HepG2 (cell line): ENCODE measurements around the gene LHFPL6. TPM values are rescaled to one million over a fixed set of nuclear protein-coding genes. Genes with fewer than 3 reads are reported as not detected.

Experiments
- ATAC-seq: fragments of 200-7000 bp; cut with Tn5 transposase; 3 replicates; pipeline ENCODE4 v1.9.1; 2020; ENCODE audit warnings: mild to moderate bottlenecking, moderate library complexity
- BruUV-seq: library from RNA; stranded (reverse); fragments of 400-500 nt; replicated peaks from 2 replicates; lab custom pipeline; 2021; lab: Mats Ljungman, UMichigan
- CTCF ChIA-PET: fragments of 300-600 bp; formaldehyde crosslinking; extraction: SDS; loops from one replicate; lab custom pipeline; 2021; ENCODE audit warnings: low total read pairs, inconsistent platforms, low intra/inter-chr PET ratio; lab: Yijun Ruan, JAX
- POLR2A ChIA-PET: fragments of 350-600 bp; sonication (Branson Sonifier 250); formaldehyde crosslinking; loops from one replicate; lab custom pipeline; 2020; ENCODE audit warnings: antibody characterized with exemption, inconsistent platforms; lab: Yijun Ruan, JAX
- DNase-seq: peaks from one replicate; pipeline ENCODE4 v3.0.0-alpha.2; 2015; ENCODE audit warnings: low spot score
- FAIRE-seq: peaks from 3 replicates; lab custom pipeline; 2011; peaks lifted over from hg19 to GRCh38; lab: Jason Lieb, UNC
- H2AFZ ChIP-seq: one replicate; pipeline ENCODE4 v1.6.1; 2011; ENCODE audit warnings: low read length, inconsistent platforms
- H3K27ac ChIP-seq: fragments of 300-600 bp; 3 replicates; pipeline ENCODE4 v1.8.0; 2011; ENCODE audit warnings: mixed run types, mild to moderate bottlenecking, mixed read lengths, low read length, inconsistent platforms; ENCODE audit not compliant: insufficient read depth; ENCODE audit errors: extremely low read length
- H3K27me3 ChIP-seq, 2 experiments: fragments of 200-600 bp in 1 of 2; 2 replicates in 1 of 2; 3 replicates in 1 of 2; pipeline versions ENCODE4 v1.6.0 to v1.8.0; 2011; ENCODE audit warnings: low read length in 2 of 2, mild to moderate bottlenecking in 2 of 2, moderate library complexity in 2 of 2, inconsistent platforms in 1 of 2; ENCODE audit not compliant: insufficient read depth in 2 of 2, control insufficient read depth in 1 of 2
- H3K36me3 ChIP-seq, 2 experiments: fragments of 200-600 bp in 1 of 2; replicated peaks in 1 of 2; 2 replicates in 1 of 2; 3 replicates in 1 of 2; pipeline versions ENCODE4 v1.5.1 to v1.8.0; 2011; ENCODE audit warnings: low read length in 2 of 2, inconsistent platforms in 1 of 2; ENCODE audit not compliant: insufficient read depth in 2 of 2, control insufficient read depth in 1 of 2
- H3K4me1 ChIP-seq: 2 replicates; pipeline ENCODE4 v1.5.1; 2012; ENCODE audit warnings: low read length, inconsistent platforms; ENCODE audit not compliant: insufficient read depth
- H3K4me2 ChIP-seq: 2 replicates; pipeline ENCODE4 v1.6.0; 2011; ENCODE audit warnings: low read depth, low read length, inconsistent platforms
- H3K4me3 ChIP-seq, 3 experiments: fragments of 200-600 bp in 1 of 3; sonication (generic), shearing (Covaris generic) in 1 of 3; replicated peaks in 1 of 3; 2 replicates each; pipeline ENCODE4 v1.5.1; 2011 to 2016; ENCODE audit warnings: low read length in 3 of 3, inconsistent platforms in 2 of 3, low read depth in 2 of 3, mild to moderate bottlenecking in 2 of 3, control low read depth in 1 of 3, mixed read lengths in 1 of 3; ENCODE audit not compliant: insufficient read depth in 1 of 3
- H3K79me2 ChIP-seq: one replicate; pipeline ENCODE4 v1.6.1; 2011; ENCODE audit warnings: low read length, inconsistent platforms; ENCODE audit not compliant: insufficient read depth
- H3K9ac ChIP-seq: 2 replicates; pipeline ENCODE4 v1.6.0; 2011; ENCODE audit warnings: mild to moderate bottlenecking, low read depth, low read length, inconsistent platforms; ENCODE audit not compliant: insufficient read depth
- H3K9me3 ChIP-seq: 2 replicates; pipeline ENCODE4 v1.5.1; 2012; ENCODE audit warnings: mild to moderate bottlenecking, low read length
- H4K20me1 ChIP-seq: 2 replicates; pipeline ENCODE4 v1.6.0; 2011; ENCODE audit warnings: inconsistent platforms, mild to moderate bottlenecking, low read length, moderate library complexity; ENCODE audit not compliant: insufficient read depth
- DNMT3B ChIP-seq: conservative IDR thresholded peaks from 2 replicates; pipeline ENCODE4 v1.6.1; 2016; ENCODE audit warnings: missing biosample characterization, control low read depth
- ELK4 ChIP-seq: sonication (generic); formaldehyde crosslinking; IDR thresholded peaks from 2 replicates; pipeline ENCODE4 v1.9.0; 2021; ENCODE audit warnings: missing genetic modification reagents, borderline replicate concordance
- ETV6 ChIP-seq: sonication (generic); formaldehyde crosslinking; conservative IDR thresholded peaks from 2 replicates; pipeline ENCODE4 v1.4.0; 2020; ENCODE audit warnings: missing genetic modification reagents
- FLYWCH1 ChIP-seq: sonication (generic); formaldehyde crosslinking; IDR thresholded peaks from 2 replicates; pipeline ENCODE4 v1.8.1; 2023; ENCODE audit warnings: mild to moderate bottlenecking, missing genetic modification reagents
- GLMP ChIP-seq: sonication (generic); formaldehyde crosslinking; IDR thresholded peaks from 2 replicates; pipeline ENCODE4 v1.9.0; 2021; ENCODE audit warnings: missing genetic modification reagents, mild to moderate bottlenecking, borderline replicate concordance
- IKZF1 ChIP-seq: fragments of 450-650 bp; IDR thresholded peaks from 2 replicates; pipeline ENCODE4 v1.7.1; 2016
- KDM5A ChIP-seq: fragments of 200-600 bp; sonication (generic); IDR thresholded peaks from 2 replicates; pipeline ENCODE4 v1.7.0; 2018; ENCODE audit warnings: antibody characterized with exemption, mild to moderate bottlenecking, low read length, borderline replicate concordance
- MLXIP ChIP-seq: sonication (generic); formaldehyde crosslinking; IDR thresholded peaks from 2 replicates; pipeline ENCODE4 v1.9.0; 2021; ENCODE audit warnings: missing genetic modification reagents, borderline replicate concordance
- PRPF4 ChIP-seq: fragments of 200-400 bp; formaldehyde crosslinking; IDR thresholded peaks from 2 replicates; pipeline ENCODE4 v1.6.1; 2016; ENCODE audit warnings: low read length, low read depth; ENCODE audit not compliant: poor library complexity, severe bottlenecking
- RAD21 ChIP-seq: fragments of 450-650 bp; formaldehyde crosslinking; IDR thresholded peaks from 2 replicates; pipeline ENCODE4 v1.5.0; 2020; ENCODE audit warnings: mild to moderate bottlenecking
- REXO4 ChIP-seq: sonication (generic); formaldehyde crosslinking; IDR thresholded peaks from 2 replicates; pipeline ENCODE4 v1.8.0; 2022; ENCODE audit warnings: missing genetic modification reagents, mild to moderate bottlenecking, borderline replicate concordance
- ZNF343 ChIP-seq: sonication (generic); formaldehyde crosslinking; IDR thresholded peaks from 2 replicates; pipeline ENCODE4 v1.4.0; 2020; ENCODE audit warnings: mild to moderate bottlenecking, missing genetic modification reagents
- ZNF512 ChIP-seq: sonication (generic); formaldehyde crosslinking; IDR thresholded peaks from 2 replicates; pipeline ENCODE4 v1.4.0; 2020; ENCODE audit warnings: mild to moderate bottlenecking, missing genetic modification reagents
- ZNF737 ChIP-seq: sonication (generic); formaldehyde crosslinking; IDR thresholded peaks from 2 replicates; pipeline ENCODE4 v1.5.0; 2020; ENCODE audit warnings: missing genetic modification reagents, mild to moderate bottlenecking, borderline replicate concordance
- WGBS: methylation state at CpG from one replicate; pipeline ENCODE4 v1.1.6; 2017; ENCODE audit warnings: low lambda C conversion rate; 5-methylcytosine and 5-hydroxymethylcytosine counted together
- in situ Hi-C: cut with HindIII; loops from 2 replicates; pipeline ENCODE4 v1.10.0; 2017; ENCODE audit warnings: low pct_unique_long_range_greater_than_20kb; ENCODE audit not compliant: extremely low pct_ligation_motif_present
- intact Hi-C: fragments of 100-400 bp; cut with micrococcal nuclease; formaldehyde crosslinking; loops from one replicate; pipeline ENCODE4 v1.10.0; 2022; ENCODE audit not compliant: unreplicated experiment
- polyA plus RNA-seq, 8 experiments: library from polyadenylated mRNA; depleted of rRNA in 3 of 8; stranded (reverse) in 7 of 8; unstranded in 1 of 8; fragments of >200 nt; fragmentation: Illumina TruSeq in 4 of 8; extraction: Trizol in 4 of 8; gene quantifications; 2 replicates each; pipeline versions ENCODE4 v1.2.1 to v1.2.3, GENCODE V29; 2011 to 2016; ENCODE audit warnings: low read depth in 4 of 8, missing spikeins in 1 of 8, mixed read lengths in 1 of 8; ENCODE audit not compliant: insufficient read depth in 1 of 8
- total RNA-seq, 5 experiments: library from RNA; depleted of rRNA; stranded (reverse); fragments of >200 nt; fragmentation: Illumina TruSeq; extraction: Trizol; gene quantifications; 2 replicates each; pipeline ENCODE4 v1.2.3, GENCODE V29; 2016; ENCODE audit warnings: low read depth in 1 of 5

Gene LHFPL6
- total and polyA plus RNA-seq, 2 of the 13 experiments (the other 11 are each of a cell fraction or from before 2014, with no cell fraction given): not detected

- no peak for TF ChIP-seq GLMP (CRISPR knock-in tag)
These were observed 55.9 kb downstream of the LHFPL6 start (continued) for GRCh38 chr13:39547108-39547507.

- POLR2A ChIA-PET: no interaction called here
- 2% methylated on average over 2 of the region's 2 CpGs for WGBS
- Histone ChIP-seq H2AFZ (no peak overlapping the region), H3K27me3 (no peaks in the 10 kb centered on the region; a peak in 1 of 5 replicates), H3K27ac (no peak overlapping the region), H4K20me1 (no peaks in the 10 kb centered on the region), H3K79me2 (no peaks in the 10 kb centered on the region), H3K36me3 (no peaks in the 10 kb centered on the region), H3K9ac (no peak overlapping the region), H3K4me1 (no peaks in the 10 kb centered on the region), H3K9me3 (no peaks in the 10 kb centered on the region), H3K4me3 (no peak overlapping the region), H3K4me2 (no peak overlapping the region)
- TF ChIP-seq FLYWCH1 (no peak), ELK4 (CRISPR knock-in tag) (no peak), DNMT3B (CRISPR knock-in tag) (no peak), PRPF4 (no peak), KDM5A (no peak), REXO4 (no peak), RAD21 (CRISPR knock-in tag) (no peak), ETV6 (no peak), ZNF343 (no peak), ZNF737 (CRISPR knock-in tag) (no peak), ZNF512 (CRISPR knock-in tag) (no peak), IKZF1 (no peak), MLXIP (CRISPR knock-in tag) (no peak)
- no peak for ATAC-seq
- DNase-seq: no peak
- no TSS peak for BruUV-seq
- in situ Hi-C loops: no loop called here
- CTCF ChIA-PET: no interaction called here
- FAIRE-seq: no peak
- intact Hi-C loops: no loop called here
These were observed 60.6 kb downstream of the LHFPL6 start for GRCh38 chr13:39542361-39542760.
